ENCODE data around the gene BCKDK. TPM values are rescaled to one million over a fixed set of nuclear protein-coding genes. Genes with fewer than 3 reads are reported as not detected.

The BCKDK gene
- total and polyA plus RNA-seq, 8 donors = 25.7 to 64.2 (median 33.2) TPM

GRCh38 chr16:31076319-31076718 is 31.9 kb upstream of the BCKDK start:
- FAIRE-seq = no peak
- DNase-seq = peak in 2 of 6 donors; percentile 18 to 33
- Histone ChIP-seq H3K27ac (no peak overlapping the region), H3K9me3 (no peaks in the 10 kb centered on the region), H3K27me3 (no peaks in the 10 kb centered on the region), H3K4me1 (peaks cover 0 to 12% (median 5%) of the 10 kb centered on the region in 3 donors), H3K36me3 (peaks cover 0 to 45% (median 24%) of the 10 kb centered on the region in 3 donors), H3K4me3 (no peak overlapping the region)
- no peak for TF ChIP-seq CTCF (IDR thresholded peaks at IDR 0.05)
- intact Hi-C loops (cut with DNase I) = no loop called here
- ATAC-seq = no peak
- WGBS, 2 donors = 64 to 66% methylated on average over 16 of the region's 16 CpGs

- intact Hi-C loops (cut with DNase I) = no loop called here
- H3K4me3 ChIP-seq = no peak overlapping the region
- H3K9me3 ChIP-seq = no peaks in the 10 kb centered on the region
- TF ChIP-seq CTCF (IDR thresholded peaks at IDR 0.05) = no peak
- DNase-seq (peak in 1 of 6 donors; percentile 8), FAIRE-seq (no peak), ATAC-seq (no peak)
- peaks cover 0 to 45% (median 24%) of the 10 kb centered on the region in 3 donors for H3K36me3 ChIP-seq
- H3K27me3 ChIP-seq = no peaks in the 10 kb centered on the region
- H3K27ac ChIP-seq = no peak overlapping the region
- peaks cover 0 to 9% (median 5%) of the 10 kb centered on the region in 3 donors for H3K4me1 ChIP-seq
- WGBS, 2 donors = 94 to 95% methylated on average over 13 of the region's 13 CpGs
These were observed 31.2 kb upstream of the BCKDK start for GRCh38 chr16:31077024-31077423.

GRCh38 chr16:31077592-31078396 is 30.4 kb upstream of the BCKDK start:
- TF ChIP-seq CTCF (IDR thresholded peaks at IDR 0.05) = no peak
- Histone ChIP-seq H3K36me3 (peaks cover 0 to 45% (median 24%) of the 10 kb centered on the region in 3 donors), H3K9me3 (no peaks in the 10 kb centered on the region), H3K4me1 (peaks cover 0 to 5% (median 0%) of the 10 kb centered on the region in 3 donors), H3K27me3 (no peaks in the 10 kb centered on the region), H3K27ac (no peak overlapping the region), H3K4me3 (no peak overlapping the region)
- intact Hi-C loops (cut with DNase I) = no loop called here
- 92 to 94% methylated on average over 30 of the region's 30 CpGs for WGBS, 2 donors
- FAIRE-seq (no peak), DNase-seq (peak in 1 of 6 donors; percentile 39), ATAC-seq (no peak)

GRCh38 chr16:31078597-31079341 is 29.4 kb upstream of the BCKDK start:
- FAIRE-seq (no peak), ATAC-seq (no peak), DNase-seq (peak in 1 of 6 donors; percentile 60)
- H3K4me1 ChIP-seq = peaks cover 0 to 5% (median 0%) of the 10 kb centered on the region in 3 donors
- TF ChIP-seq CTCF (IDR thresholded peaks at IDR 0.05) = no peak
- no peak overlapping the region for H3K27ac ChIP-seq
- H3K9me3 ChIP-seq = no peaks in the 10 kb centered on the region
- peaks cover 0 to 45% (median 24%) of the 10 kb centered on the region in 3 donors for H3K36me3 ChIP-seq
- no peaks in the 10 kb centered on the region for H3K27me3 ChIP-seq
- H3K4me3 ChIP-seq = no peak overlapping the region
- intact Hi-C loops (cut with DNase I) = no loop called here
- WGBS, 2 donors = 91 to 93% methylated on average over 15 of the region's 15 CpGs

All from pancreas (tissue), 10 donors.